T47D (cell line): ENCODE measurements around the gene RASSF8.
A peak's percentile ranks its signal among the peaks of the same experiment; 100 is the strongest.

ENCODE experiments used
- DNase-seq, 2 experiments: peaks; one replicate each; pipeline versions ENCODE4 v3.0.0 to v3.0.0-alpha.2; 2011 to 2012; ENCODE audit warnings: low read depth in 1 of 2, low spot score in 1 of 2
- JUND ChIP-seq: IDR thresholded peaks from 2 replicates; pipeline ENCODE4 v1.6.1; 2012; ENCODE audit warnings: low read depth
- in situ Hi-C: cut with HindIII; loops from 2 replicates; pipeline ENCODE4 v1.10.0; 2016; ENCODE audit warnings: low sequenced_read_pairs, low pct_unique_long_range_greater_than_20kb

Gene RASSF8

DNA sequence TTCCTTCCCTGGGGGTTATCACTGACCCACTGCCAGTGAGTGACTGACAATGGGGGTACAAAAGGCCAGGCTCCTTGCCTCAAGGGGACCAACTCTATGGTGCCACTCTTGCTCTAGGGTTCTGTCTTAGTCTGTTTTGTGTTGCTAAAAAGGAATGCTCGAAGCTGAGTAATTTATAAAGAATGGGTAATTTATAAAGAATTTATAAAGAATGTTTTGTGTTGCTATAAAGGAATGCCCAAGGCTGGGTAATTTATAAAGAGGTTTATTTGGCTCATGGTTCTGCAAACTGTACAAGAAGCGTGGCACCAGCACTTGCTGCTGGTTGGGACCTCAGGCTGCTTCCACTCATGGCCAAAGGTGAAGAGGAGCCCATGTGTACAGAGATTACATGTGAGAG, 15.8 kb upstream of the RASSF8 start:
- DNase-seq: no peak
- in situ Hi-C loops: no loop called here
- no peak for TF ChIP-seq JUND

DNA sequence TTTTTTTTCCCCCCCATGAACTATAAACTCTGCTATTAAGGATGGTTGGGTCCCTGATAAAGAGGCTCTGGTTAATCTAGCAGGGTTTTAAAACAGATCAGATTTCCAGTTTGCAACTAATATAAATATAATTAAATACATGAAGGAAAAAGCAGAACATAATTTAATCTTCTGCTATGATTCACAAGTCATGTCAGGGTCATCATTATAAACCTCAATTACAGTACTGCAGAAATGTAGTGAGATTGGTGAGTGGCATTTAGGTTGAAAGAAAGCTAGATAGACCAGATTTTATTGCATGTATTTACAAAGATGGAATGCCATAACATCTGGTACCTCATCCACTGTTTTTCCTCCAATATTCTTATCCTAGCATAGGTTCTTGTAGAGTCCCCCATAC, 14.5 kb upstream of the RASSF8 start:
- TF ChIP-seq JUND: no peak
- in situ Hi-C loops: no loop called here
- DNase-seq: no peak

DNA sequence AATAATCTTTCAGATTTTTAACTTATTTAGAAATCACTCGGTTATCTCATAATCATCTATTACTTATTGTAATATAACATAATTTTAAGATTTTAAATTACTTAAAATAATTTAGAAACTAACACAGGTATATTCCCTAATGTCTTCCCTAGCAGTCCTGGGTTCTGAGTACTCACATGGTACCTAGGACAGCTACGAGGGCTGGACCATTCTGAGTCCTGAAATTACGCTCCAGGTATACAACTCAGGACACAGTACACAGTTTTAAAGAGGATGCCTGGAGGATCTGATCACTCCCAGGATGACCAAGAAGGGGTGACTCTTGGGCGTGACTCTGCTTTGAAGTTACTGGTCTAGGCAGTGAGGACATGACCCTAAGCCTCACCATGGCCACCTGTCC, 9.1 kb upstream of the RASSF8 start:
- in situ Hi-C loops: no loop called here
- no peak for TF ChIP-seq JUND
- DNase-seq: no peak

DNA sequence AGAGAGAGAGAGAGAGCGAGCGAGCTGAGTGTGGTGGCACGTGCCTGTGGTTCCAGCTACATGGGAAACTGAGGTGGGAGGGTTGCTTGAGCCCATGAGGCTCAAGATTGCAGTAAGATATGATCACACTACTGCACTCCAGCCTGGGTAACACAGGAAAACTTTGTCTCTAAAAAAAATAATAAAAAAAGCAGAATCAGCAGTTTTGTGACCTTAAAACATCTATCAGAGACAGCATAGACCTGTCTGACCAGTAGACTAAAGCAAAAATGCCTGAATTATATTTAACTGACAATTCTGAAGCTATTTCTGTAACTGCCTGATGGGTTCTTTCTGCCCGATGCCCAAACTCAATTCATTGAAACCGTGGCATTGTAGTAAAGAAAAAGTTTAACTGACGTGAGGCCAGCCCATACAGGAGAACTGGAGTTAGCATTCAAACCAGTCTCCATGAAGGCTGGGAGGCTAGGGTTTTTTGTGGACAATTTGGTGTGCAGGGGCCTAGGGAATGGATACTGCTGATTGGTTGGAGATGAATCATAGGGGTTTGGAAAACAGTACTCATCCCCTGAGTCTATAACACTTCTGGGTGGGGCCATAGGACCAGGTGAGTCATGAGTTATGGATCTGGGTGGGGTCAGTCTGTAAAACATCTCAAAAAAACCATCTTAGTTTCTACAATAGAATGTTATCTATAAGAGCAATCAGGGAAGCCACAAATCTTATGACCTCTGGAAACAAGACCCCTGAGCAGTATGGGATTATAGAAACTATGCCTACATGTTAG, 8.0 kb upstream of the RASSF8 start:
- no peak for DNase-seq
- in situ Hi-C loops: no loop called here
- no peak for TF ChIP-seq JUND

DNA sequence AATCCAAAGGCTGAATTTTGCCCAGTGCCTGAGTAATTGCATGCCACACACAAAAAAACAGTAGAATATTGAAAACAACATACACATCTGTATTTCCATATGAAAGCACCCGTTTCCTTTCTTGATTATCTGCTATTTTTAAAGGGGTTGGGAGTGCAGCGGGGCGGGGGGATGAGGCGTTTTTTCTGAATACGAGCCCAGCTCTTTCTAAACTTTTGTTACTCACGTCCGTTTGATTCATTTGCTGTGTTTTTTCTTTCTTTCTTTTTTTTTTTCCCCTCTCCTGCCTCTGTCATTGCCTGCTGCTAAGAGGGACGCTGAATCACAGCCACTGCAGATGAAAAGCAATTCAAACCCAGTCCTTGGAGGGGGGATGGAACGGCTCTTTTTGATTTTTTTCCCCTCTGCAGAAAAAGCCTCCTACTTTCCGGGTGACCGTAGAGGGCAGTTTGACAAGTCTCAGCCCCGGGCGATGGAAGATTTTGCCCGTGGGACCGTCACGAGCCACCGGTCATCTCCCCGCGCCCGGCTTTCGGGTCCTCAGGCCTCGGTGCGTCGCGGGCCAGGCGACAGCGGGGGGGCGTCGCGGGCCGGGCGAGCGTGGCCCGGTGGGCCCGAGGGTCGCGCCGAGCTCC, 572 bp upstream of the RASSF8 start:
- no peak for TF ChIP-seq JUND

DNA sequence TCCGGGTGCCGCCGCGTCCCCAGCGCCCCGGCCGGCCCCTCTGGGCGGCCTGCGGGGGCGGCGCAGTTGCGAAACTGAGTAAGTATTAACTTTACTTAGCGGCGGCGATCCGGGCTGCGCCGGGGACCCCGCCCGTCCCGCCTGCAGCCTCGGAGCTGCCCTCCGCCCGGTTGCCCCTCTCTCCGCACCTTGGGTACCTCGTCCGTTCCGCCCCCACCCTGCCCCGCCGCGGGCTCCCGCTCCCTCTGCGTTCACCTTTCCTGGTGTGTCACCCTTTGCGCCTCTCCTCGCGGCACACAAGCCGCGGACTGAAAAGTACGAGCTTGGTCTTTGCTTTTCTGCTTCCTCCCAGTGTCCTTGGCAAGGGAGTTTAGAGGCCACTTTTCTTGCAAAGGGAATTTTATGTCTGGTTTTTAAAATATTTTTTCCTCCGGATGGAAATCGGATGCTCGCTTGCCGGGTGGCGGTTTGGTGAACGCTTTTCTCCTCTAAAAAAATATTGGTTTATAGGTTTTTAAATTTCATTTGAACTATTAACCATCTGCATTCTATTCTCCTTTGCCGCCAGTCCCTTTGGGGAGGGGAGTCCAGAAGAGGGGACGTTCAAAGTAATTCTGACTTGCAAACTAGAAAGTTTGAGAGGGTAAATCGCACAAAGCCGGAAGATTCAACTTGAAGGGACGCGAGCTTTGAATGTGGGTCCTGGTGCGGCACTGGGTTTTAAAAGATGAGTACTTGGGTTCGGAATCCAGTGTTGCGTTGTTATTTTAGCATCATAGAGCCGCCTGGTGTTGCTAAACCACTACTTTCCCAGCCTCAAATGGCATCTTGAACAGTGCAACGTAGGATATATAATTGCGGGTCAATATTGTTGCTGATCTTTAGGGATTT, 834 bp downstream of the RASSF8 start:
- no peak for TF ChIP-seq JUND
- peak; percentile 21 to 52 for DNase-seq
- in situ Hi-C loops: no loop called here

More for the DNA sequence above, 572 bp upstream of the RASSF8 start:
- DNase-seq: no peak
- in situ Hi-C loops: no loop called here

DNA sequence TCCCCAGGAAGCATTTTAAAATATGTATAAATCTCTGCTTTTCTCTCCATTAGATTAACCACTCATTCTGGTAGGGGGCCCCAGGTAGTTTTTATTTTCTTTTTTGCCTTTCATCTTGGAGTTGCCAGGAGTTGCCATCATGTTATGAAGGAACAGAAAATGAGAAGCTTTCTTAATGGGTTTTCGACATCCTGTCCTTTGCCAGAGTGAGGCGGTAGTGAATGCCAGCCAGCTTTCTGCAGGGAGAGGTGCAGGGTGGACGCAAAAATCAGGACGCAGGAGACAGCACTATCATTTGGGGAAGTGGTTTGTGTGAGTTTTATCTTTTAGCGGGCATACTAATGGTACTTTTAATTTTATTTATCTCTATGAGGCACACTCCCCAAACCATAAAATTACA, 1.7 kb downstream of the RASSF8 start:
- in situ Hi-C loops: no loop called here
- TF ChIP-seq JUND: no peak
- DNase-seq: no peak

DNA sequence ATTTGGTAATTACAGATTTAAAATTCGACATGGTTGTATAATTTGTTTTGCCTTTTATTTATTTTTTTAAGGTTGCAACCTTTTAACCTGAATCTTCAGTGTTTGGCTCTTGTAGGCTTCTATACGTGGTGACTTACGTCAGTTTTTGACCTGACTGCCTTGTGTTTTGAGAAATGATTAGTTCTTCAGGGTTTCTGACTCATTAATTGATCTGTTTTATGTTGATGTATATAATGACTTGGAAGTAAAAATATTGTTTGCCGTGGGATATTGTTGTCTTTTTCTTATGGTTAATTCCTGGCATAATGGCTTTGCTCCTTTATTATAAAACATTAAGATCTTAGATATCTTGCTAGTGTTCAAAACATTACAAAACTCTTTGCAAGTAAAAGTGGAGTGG, 2.5 kb downstream of the RASSF8 start:
- no peak for TF ChIP-seq JUND
- in situ Hi-C loops: no loop called here
- DNase-seq: no peak

DNA sequence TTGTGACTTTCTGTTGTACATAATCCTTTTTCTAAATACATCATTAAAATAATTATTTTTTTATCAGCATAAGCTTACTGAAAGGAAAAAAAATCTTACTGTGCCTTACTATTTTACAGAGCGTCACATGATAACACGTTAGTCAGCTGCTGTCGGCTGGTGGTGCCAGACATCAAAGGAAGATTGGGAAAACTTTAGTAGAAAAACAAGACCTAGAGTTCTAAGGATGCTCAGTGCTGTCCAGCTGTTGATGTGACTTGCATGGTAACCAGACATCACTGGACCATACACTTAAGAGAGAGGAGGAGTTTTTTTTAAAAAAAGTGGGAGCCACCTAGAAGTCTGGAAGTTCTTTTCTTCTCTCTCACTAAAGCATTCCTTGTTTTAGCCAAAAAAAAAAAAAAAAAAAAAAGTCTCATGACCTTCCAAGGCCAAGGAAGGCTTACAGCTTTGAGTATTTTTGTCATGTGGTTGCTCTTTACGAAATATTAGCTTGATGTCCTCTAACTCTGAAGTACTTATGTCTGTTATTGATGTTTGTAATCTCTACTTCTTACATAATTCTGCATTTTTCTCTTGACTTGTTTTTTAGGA, 4.5 kb downstream of the RASSF8 start:
- DNase-seq: no peak
- no peak for TF ChIP-seq JUND
- in situ Hi-C loops: no loop called here

DNA sequence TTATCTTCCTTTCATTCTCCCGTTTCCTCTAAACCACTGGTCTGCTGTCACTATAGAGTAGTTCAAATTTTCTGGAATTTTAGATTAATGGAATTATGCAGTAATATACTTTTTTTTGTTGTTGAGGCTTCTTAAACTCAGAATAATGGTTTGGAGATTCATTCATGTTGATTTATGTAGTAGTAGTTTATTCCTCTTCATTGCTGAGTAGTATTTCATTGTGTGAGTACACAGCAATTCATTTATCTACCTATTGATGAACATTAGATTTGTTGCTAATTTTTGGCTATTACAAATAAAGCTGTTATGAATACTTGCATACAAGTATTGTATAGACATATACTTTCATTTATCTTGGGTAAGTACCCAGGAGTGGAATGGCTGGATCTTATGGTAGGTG, 7.2 kb downstream of the RASSF8 start:
- DNase-seq: no peak
- in situ Hi-C loops: no loop called here
- TF ChIP-seq JUND: no peak

DNA sequence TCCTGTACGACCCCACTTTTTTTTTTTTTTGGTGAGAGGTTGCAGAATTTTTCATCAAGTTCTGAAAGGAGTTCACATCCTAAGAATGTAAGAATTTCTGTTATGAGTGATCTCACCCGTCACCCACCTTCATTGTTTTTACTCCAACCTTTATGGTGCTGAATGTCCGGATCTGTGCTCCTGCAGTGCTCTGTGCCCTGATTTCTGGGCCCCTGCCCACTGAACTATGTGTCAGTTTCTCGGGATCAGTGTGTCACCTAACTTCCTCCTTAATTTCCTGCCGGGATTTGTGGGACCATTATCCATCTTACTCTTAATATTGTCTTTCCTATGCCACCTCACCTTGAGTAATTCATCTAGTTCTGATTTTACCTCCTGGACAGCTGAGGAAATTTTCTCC, 11.6 kb downstream of the RASSF8 start:
- in situ Hi-C loops: no loop called here
- TF ChIP-seq JUND: no peak
- DNase-seq: no peak

DNA sequence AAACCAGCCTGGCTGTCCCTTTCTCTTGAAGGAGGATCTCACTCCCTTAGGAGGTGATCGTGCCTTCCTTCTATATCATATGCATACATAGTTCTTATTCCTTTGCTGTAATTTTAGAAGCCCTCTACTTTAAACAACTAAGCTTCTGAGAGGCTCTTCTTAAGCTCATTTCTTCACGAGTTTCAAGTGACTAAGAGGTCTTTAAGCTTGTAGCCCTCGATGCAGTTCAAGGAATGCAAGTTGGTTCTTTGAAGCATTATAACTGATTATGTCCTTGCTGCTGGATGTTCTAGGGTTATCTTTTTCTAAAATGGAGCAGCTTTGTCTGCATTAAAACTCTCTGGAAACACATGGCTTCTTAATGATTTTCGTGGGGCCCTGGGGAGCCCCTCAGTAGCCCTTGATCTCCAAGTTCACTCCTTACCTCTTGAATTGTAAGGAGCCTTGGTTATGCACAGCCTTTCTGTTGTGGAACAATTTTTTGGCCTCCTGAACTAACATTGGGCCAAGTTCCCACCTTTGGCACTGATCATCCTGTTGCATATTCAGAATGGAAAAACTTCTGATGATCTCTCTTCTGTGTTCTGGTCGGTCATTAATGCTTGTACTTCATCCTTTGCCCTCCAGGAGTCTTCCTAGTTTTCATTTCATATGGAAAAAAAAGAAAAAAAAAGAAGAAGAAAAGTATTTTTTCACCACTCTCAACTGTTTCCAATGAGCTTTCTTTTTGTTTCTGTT, 12.6 kb downstream of the RASSF8 start:
- DNase-seq: no peak
- no peak for TF ChIP-seq JUND
- in situ Hi-C loops: no loop called here
